Measurements from ENCODE around the gene CCDC159. TPM values are rescaled to one million over a fixed set of nuclear protein-coding genes. Genes with fewer than 3 reads are reported as not detected.
"Not testable (repeated sequence)": the region's sequence is repeated elsewhere in the genome, so short reads cannot be mapped to it uniquely, and the experiment has no call there.

Gene CCDC159
- total and polyA plus RNA-seq, 4 donors = 6.3 to 25.2 (median 16.5) TPM

- Histone ChIP-seq H3K36me3 (ENCODE audit: control insufficient read depth in 4 of 4, insufficient read depth in 3 of 4, low read depth in 1 of 4, low read length in 3 of 4) (peaks cover 0 to 4% (median 2%) of the 10 kb centered on the region in 4 donors), H3K4me3 (ENCODE audit: low read depth in 1 of 3, low read length in 3 of 3) (no peak overlapping the region), H3K9me3 (ENCODE audit: control insufficient read depth in 4 of 4, low read length in 3 of 4) (no peaks in the 10 kb centered on the region), H3K9ac (ENCODE audit: low read depth in 1 of 2, low read length in 2 of 2) (no peak overlapping the region), H3K4me1 (ENCODE audit: control insufficient read depth in 4 of 4, insufficient read depth in 4 of 4, low read length in 3 of 4) (peaks cover 0 to 27% (median 22%) of the 10 kb centered on the region in 4 donors), H3K27ac (ENCODE audit: low read depth in 1 of 2, low read length in 2 of 2) (no peak overlapping the region), H3K27me3 (ENCODE audit: control insufficient read depth in 4 of 4, insufficient read depth in 4 of 4, low read length in 3 of 4) (no peaks in the 10 kb centered on the region)
- WGBS = 85% methylated on average over 7 of the region's 7 CpGs
- no peak for DNase-seq (ENCODE audit: low spot score)
- TF ChIP-seq GABPA (IDR thresholded peaks at IDR 0.05 in 1 of 2, conservative IDR thresholded peaks at IDR 0.05 in 1 of 2) = no peak
- TF ChIP-seq MAX (IDR thresholded peaks at IDR 0.05) = no peak
- no peak for TF ChIP-seq CTCF (IDR thresholded peaks at IDR 0.05; ENCODE audit: low read depth, low read length, missing input control)
- no peak for TF ChIP-seq NR2F2 (IDR thresholded peaks at IDR 0.05)
- TF ChIP-seq YY1 (IDR thresholded peaks at IDR 0.05) = no peak
- TF ChIP-seq HNF4A (conservative IDR thresholded peaks at IDR 0.05) = no peak
- TF ChIP-seq FOXA1 (IDR thresholded peaks at IDR 0.05) = no peak
- no peak for TF ChIP-seq FOXA2 (IDR thresholded peaks at IDR 0.05)
- TF ChIP-seq REST (IDR thresholded peaks at IDR 0.05) = no peak
Measured at GRCh38 chr19:11347546-11348039, 1.3 kb downstream of the CCDC159 start.

GRCh38 chr19:11349171-11349570 is 2.9 kb downstream of the CCDC159 start:
- WGBS = 95% methylated on average over 4 of the region's 4 CpGs
- no peaks in the 10 kb centered on the region for H3K36me3 ChIP-seq (ENCODE audit: control insufficient read depth in 4 of 4, insufficient read depth in 3 of 4, low read depth in 1 of 4, low read length in 3 of 4)
- no peak for DNase-seq (ENCODE audit: low spot score)
- H3K4me1 ChIP-seq (ENCODE audit: control insufficient read depth in 4 of 4, insufficient read depth in 4 of 4, low read length in 3 of 4) = peaks cover 0 to 24% (median 20%) of the 10 kb centered on the region in 4 donors
- H3K4me3 ChIP-seq (ENCODE audit: low read depth in 1 of 3, low read length in 3 of 3) = no peak overlapping the region
- no peak overlapping the region for H3K9ac ChIP-seq (ENCODE audit: low read depth in 1 of 2, low read length in 2 of 2)
- no peak overlapping the region for H3K27ac ChIP-seq (ENCODE audit: low read depth in 1 of 2, low read length in 2 of 2)
- H3K9me3 ChIP-seq (ENCODE audit: control insufficient read depth in 4 of 4, low read length in 3 of 4) = no peaks in the 10 kb centered on the region
- no peaks in the 10 kb centered on the region for H3K27me3 ChIP-seq (ENCODE audit: control insufficient read depth in 4 of 4, insufficient read depth in 4 of 4, low read length in 3 of 4)
- no peak for TF ChIP-seq HNF4G (IDR thresholded peaks at IDR 0.05)
- TF ChIP-seq REST (IDR thresholded peaks at IDR 0.05) = no peak
- TF ChIP-seq MAX (IDR thresholded peaks at IDR 0.05) = no peak
- TF ChIP-seq JUND (IDR thresholded peaks at IDR 0.05) = no peak
- no peak for TF ChIP-seq RAD21 (IDR thresholded peaks at IDR 0.05)
- no peak for TF ChIP-seq GABPA (IDR thresholded peaks at IDR 0.05 in 1 of 2, conservative IDR thresholded peaks at IDR 0.05 in 1 of 2)
- TF ChIP-seq FOXA1 (IDR thresholded peaks at IDR 0.05) = no peak
- no peak for TF ChIP-seq TAF1 (conservative IDR thresholded peaks at IDR 0.05)
- TF ChIP-seq FOXA2 (IDR thresholded peaks at IDR 0.05) = no peak

- H3K4me1 ChIP-seq (ENCODE audit: control insufficient read depth in 4 of 4, insufficient read depth in 4 of 4, low read length in 3 of 4); DNase-seq (ENCODE audit: low spot score); H3K27me3 ChIP-seq (ENCODE audit: control insufficient read depth in 4 of 4, insufficient read depth in 4 of 4, low read length in 3 of 4); H3K9ac ChIP-seq (ENCODE audit: low read depth in 1 of 2, low read length in 2 of 2); H3K9me3 ChIP-seq (ENCODE audit: control insufficient read depth in 4 of 4, low read length in 3 of 4); H3K4me3 ChIP-seq (ENCODE audit: low read depth in 1 of 3, low read length in 3 of 3); H3K27ac ChIP-seq (ENCODE audit: low read depth in 1 of 2, low read length in 2 of 2); H3K36me3 ChIP-seq (ENCODE audit: control insufficient read depth in 4 of 4, insufficient read depth in 3 of 4, low read depth in 1 of 4, low read length in 3 of 4): not testable (repeated sequence)
- WGBS = 95% methylated on average over 4 of the region's 4 CpGs
Measured at GRCh38 chr19:11354102-11354501, 7.8 kb downstream of the CCDC159 start.
